Metanephros (tissue), 2 donors: ENCODE results near the gene KIAA1191. TPM values are rescaled to one million over a fixed set of nuclear protein-coding genes. Genes with fewer than 3 reads are reported as not detected.

Source experiments
- small RNA-seq: library from RNA; depleted of rRNA; stranded (forward); fragments of <200 nt; gene quantifications from one replicate; pipeline ENCODE3, GENCODE V24; 2014; ENCODE audit warnings: low replicate concordance
- total RNA-seq: library from RNA; depleted of rRNA; stranded (reverse); fragments of >200 nt; gene quantifications from one replicate; pipeline ENCODE4 v1.2.3, GENCODE V29; 2014

Gene KIAA1191
- total RNA-seq: 75.4 TPM

GRCh38 chr5:176361437-176362232 is at the start of gene KIAA1191:
TSS of gene KIAA1191 (minus strand) at chr5:176361764. CDS start at chr5:176359508, 2,256 bp downstream.

GRCh38 chr5:176388444-176389134 is 27.0 kb upstream of the KIAA1191 start, which contains the start of the genes HIGD2A and NOP16:
TSS of gene HIGD2A (plus strand) at chr5:176388751. CDS start at chr5:176388820, 69 bp downstream.
TSS of gene NOP16 (minus strand) at chr5:176388598. CDS start at chr5:176388539, 59 bp downstream.

GRCh38 chr5:176365351-176366231 is 4.0 kb upstream of the KIAA1191 start, which contains the start of gene ARL10:
TSS of gene ARL10 (plus strand) at chr5:176365487. CDS start at chr5:176365564, 77 bp downstream.

Small RNA genes within 50 kb of the gene (small RNA-seq; reads per million reads assigned to genes)
- 36.2 reads per million, percentile 96 among the genes with 10 or more reads in this experiment for gene MIR1271

Other genes starting within 250 kb of the KIAA1191 start
- gene SIMC1, start 123.3 kb downstream of the KIAA1191 start, total RNA-seq: 12.0 TPM
- gene ARL10, start 3.7 kb upstream of the KIAA1191 start, total RNA-seq: 11.7 TPM
- gene NOP16, start 26.8 kb upstream of the KIAA1191 start, total RNA-seq: 5.2 TPM
- 138 TPM for gene HIGD2A, start 27.0 kb upstream of the KIAA1191 start, total RNA-seq
- gene CLTB, start 54.8 kb upstream of the KIAA1191 start, total RNA-seq: 40.9 TPM
- gene FAF2, start 86.6 kb upstream of the KIAA1191 start, total RNA-seq: 33.2 TPM
- 27.0 TPM for gene RNF44, start 175.6 kb upstream of the KIAA1191 start, total RNA-seq
- gene CDHR2, start 187.6 kb upstream of the KIAA1191 start, total RNA-seq: 10.1 TPM
- 0.93 TPM for gene GPRIN1, start 248.4 kb upstream of the KIAA1191 start, total RNA-seq